ENCODE data around the gene VSTM4. TPM values are rescaled to one million over a fixed set of nuclear protein-coding genes. Genes with fewer than 3 reads are reported as not detected.

VSTM4 gene
- total and polyA plus RNA-seq, 2 experiments from 2014 or later, result 0.21 to 0.66 TPM

DNA sequence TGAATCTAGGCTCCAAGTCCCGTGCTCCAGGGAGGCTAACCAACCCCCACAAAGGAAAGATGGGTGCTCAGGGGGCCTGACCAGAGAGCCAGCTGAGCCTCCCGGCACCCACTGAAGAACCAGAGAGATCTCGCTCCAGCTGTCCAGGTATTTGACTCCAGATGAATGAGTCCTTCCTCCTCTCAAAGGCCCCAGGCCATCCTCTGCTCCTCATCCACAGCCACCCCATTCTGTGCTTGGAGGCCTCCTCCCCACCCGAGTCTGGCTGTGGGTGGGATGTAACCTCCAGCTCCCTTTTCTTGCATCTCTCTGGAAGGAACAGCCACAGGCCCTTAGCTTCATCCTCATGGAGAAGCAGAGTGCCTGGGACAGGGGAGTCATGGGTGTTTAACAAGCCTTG is 44.6 kb downstream of the VSTM4 start:
- no peak for TF ChIP-seq NANOG (IDR thresholded peaks at IDR 0.05; ENCODE audit: borderline replicate concordance)
- TF ChIP-seq, protein P1, sequence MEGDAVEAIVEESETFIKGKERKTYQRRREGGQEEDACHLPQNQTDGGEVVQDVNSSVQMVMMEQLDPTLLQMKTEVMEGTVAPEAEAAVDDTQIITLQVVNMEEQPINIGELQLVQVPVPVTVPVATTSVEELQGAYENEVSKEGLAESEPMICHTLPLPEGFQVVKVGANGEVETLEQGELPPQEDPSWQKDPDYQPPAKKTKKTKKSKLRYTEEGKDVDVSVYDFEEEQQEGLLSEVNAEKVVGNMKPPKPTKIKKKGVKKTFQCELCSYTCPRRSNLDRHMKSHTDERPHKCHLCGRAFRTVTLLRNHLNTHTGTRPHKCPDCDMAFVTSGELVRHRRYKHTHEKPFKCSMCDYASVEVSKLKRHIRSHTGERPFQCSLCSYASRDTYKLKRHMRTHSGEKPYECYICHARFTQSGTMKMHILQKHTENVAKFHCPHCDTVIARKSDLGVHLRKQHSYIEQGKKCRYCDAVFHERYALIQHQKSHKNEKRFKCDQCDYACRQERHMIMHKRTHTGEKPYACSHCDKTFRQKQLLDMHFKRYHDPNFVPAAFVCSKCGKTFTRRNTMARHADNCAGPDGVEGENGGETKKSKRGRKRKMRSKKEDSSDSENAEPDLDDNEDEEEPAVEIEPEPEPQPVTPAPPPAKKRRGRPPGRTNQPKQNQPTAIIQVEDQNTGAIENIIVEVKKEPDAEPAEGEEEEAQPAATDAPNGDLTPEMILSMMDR (conservative IDR thresholded peaks at IDR 0.05; ENCODE audit: low read depth in 2 of 2), result no peak
- TF ChIP-seq, protein P2, sequence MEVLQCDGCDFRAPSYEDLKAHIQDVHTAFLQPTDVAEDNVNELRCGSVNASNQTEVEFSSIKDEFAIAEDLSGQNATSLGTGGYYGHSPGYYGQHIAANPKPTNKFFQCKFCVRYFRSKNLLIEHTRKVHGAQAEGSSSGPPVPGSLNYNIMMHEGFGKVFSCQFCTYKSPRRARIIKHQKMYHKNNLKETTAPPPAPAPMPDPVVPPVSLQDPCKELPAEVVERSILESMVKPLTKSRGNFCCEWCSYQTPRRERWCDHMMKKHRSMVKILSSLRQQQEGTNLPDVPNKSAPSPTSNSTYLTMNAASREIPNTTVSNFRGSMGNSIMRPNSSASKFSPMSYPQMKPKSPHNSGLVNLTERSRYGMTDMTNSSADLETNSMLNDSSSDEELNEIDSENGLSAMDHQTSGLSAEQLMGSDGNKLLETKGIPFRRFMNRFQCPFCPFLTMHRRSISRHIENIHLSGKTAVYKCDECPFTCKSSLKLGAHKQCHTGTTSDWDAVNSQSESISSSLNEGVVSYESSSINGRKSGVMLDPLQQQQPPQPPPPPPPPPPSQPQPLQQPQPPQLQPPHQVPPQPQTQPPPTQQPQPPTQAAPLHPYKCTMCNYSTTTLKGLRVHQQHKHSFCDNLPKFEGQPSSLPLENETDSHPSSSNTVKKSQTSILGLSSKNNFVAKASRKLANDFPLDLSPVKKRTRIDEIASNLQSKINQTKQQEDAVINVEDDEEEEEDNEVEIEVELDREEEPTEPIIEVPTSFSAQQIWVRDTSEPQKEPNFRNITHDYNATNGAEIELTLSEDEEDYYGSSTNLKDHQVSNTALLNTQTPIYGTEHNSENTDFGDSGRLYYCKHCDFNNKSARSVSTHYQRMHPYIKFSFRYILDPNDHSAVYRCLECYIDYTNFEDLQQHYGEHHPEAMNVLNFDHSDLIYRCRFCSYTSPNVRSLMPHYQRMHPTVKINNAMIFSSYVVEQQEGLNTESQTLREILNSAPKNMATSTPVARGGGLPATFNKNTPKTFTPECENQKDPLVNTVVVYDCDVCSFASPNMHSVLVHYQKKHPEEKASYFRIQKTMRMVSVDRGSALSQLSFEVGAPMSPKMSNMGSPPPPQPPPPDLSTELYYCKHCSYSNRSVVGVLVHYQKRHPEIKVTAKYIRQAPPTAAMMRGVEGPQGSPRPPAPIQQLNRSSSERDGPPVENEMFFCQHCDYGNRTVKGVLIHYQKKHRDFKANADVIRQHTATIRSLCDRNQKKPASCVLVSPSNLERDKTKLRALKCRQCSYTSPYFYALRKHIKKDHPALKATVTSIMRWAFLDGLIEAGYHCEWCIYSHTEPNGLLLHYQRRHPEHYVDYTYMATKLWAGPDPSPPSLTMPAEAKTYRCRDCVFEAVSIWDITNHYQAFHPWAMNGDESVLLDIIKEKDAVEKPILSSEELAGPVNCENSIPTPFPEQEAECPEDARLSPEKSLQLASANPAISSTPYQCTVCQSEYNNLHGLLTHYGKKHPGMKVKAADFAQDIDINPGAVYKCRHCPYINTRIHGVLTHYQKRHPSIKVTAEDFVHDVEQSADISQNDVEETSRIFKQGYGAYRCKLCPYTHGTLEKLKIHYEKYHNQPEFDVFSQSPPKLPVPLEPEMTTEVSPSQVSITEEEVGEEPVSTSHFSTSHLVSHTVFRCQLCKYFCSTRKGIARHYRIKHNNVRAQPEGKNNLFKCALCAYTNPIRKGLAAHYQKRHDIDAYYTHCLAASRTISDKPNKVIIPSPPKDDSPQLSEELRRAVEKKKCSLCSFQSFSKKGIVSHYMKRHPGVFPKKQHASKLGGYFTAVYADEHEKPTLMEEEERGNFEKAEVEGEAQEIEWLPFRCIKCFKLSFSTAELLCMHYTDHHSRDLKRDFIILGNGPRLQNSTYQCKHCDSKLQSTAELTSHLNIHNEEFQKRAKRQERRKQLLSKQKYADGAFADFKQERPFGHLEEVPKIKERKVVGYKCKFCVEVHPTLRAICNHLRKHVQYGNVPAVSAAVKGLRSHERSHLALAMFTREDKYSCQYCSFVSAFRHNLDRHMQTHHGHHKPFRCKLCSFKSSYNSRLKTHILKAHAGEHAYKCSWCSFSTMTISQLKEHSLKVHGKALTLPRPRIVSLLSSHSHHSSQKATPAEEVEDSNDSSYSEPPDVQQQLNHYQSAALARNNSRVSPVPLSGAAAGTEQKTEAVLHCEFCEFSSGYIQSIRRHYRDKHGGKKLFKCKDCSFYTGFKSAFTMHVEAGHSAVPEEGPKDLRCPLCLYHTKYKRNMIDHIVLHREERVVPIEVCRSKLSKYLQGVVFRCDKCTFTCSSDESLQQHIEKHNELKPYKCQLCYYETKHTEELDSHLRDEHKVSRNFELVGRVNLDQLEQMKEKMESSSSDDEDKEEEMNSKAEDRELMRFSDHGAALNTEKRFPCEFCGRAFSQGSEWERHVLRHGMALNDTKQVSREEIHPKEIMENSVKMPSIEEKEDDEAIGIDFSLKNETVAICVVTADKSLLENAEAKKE (CRISPR knock-in tag; IDR thresholded peaks at IDR 0.05), result no peak
- Histone ChIP-seq H3K36me3 (ENCODE audit: insufficient read depth) (no peaks in the 10 kb centered on the region), H3K9me2 (ENCODE audit: insufficient read depth) (no peaks in the 10 kb centered on the region), H3K79me2 (replicated peaks; ENCODE audit: insufficient read depth) (no peaks in the 10 kb centered on the region), H3K4me2 (no peak overlapping the region), H3K4me1 (ENCODE audit: insufficient read depth) (no peaks in the 10 kb centered on the region), H3K27ac (ENCODE audit: low read depth) (no peak overlapping the region), H4K20me1 (replicated peaks; ENCODE audit: insufficient read depth) (no peaks in the 10 kb centered on the region), H2AFZ (no peak overlapping the region), H3K27me3 (ENCODE audit: insufficient read depth) (no peaks in the 10 kb centered on the region), H3K4me3 (no peak overlapping the region), H3F3A (replicated peaks; ENCODE audit: low read depth) (no peaks in the 10 kb centered on the region)
- Mint-ChIP-seq H3K4me1 (no peaks in the 10 kb centered on the region), H3K27me3 (ENCODE audit: insufficient read depth, low read depth, poor library complexity) (peaks cover 5% of the 10 kb centered on the region), H3K36me3 (ENCODE audit: low read depth) (no peaks in the 10 kb centered on the region), H3K27ac (peak overlapping the region; percentile 31; the same call in 1 of the 2 replicates), H3K4me3 (no peak overlapping the region), H3K9me3 (no peaks in the 10 kb centered on the region)
- DNase-seq (ENCODE audit: low spot score) (no peak), ATAC-seq (no peak)

DNA sequence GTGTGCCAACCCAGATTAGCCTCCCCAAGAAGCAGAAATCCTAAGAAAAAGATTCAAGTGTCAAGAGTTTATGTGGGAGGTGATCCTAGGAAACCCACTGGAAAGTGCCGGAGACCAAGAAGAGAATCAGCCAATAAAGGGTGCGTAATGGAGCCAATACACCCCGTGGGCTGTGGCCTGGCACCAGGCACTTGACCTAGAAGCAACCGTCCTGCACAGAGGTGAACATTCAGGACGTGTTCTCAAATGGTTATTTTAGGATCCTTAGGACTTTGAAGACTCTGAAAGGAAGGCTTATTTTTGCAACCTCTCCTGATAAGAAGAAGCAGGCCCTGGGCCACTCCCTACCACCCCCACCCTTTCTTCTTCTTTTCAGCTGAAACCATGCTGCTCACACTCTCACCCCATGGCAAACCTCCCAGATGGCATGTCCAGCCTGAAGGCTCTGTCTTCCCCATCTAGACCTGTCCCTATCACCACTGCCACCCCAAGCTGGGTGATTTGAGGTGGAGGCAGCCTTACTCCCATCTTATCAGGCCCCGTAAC is 46.6 kb downstream of the VSTM4 start:
- no peaks in the 10 kb centered on the region for H3K4me1 Mint-ChIP-seq
- no peak for ATAC-seq
- H3K27ac Mint-ChIP-seq, result no peak overlapping the region
- TF ChIP-seq CREB1 (CRISPR knock-in tag; IDR thresholded peaks at IDR 0.05; ENCODE audit: low read depth) (no peak), EZH2phosphoT487 (IDR thresholded peaks at IDR 0.05; ENCODE audit: unreplicated experiment) (no peak), POLR2AphosphoS5 (IDR thresholded peaks at IDR 0.05; ENCODE audit: low read depth) (no peak), ZNF331 (CRISPR knock-in tag; IDR thresholded peaks at IDR 0.05; ENCODE audit: low read depth) (no peak), STAT1 (IDR thresholded peaks at IDR 0.05; ENCODE audit: unreplicated experiment) (no peak)

More for the DNA sequence above, 46.6 kb downstream of the VSTM4 start:
- H3K9me2 ChIP-seq (ENCODE audit: insufficient read depth), result peaks cover 5% of the 10 kb centered on the region; the same call in 1 of the 2 replicates
- H3F3A ChIP-seq (replicated peaks; ENCODE audit: low read depth), result no peaks in the 10 kb centered on the region
- Mint-ChIP-seq H3K36me3 (ENCODE audit: low read depth) (no peaks in the 10 kb centered on the region), H3K27me3 (ENCODE audit: insufficient read depth, low read depth, poor library complexity) (peaks cover 5% of the 10 kb centered on the region), H3K4me3 (no peak overlapping the region), H3K9me3 (0 out of 3 replicates have a peak, but pooled peaks cover 3% of the 10 kb centered on the region)
- no peak overlapping the region for H3K4me3 ChIP-seq
- H3K27ac ChIP-seq (ENCODE audit: low read depth), result no peak overlapping the region
- no peaks in the 10 kb centered on the region for H3K4me1 ChIP-seq (ENCODE audit: insufficient read depth)
- no peaks in the 10 kb centered on the region for H3K36me3 ChIP-seq (ENCODE audit: insufficient read depth)
- H3K27me3 ChIP-seq (ENCODE audit: insufficient read depth), result no peaks in the 10 kb centered on the region
- H3K79me2 ChIP-seq (replicated peaks; ENCODE audit: insufficient read depth), result no peaks in the 10 kb centered on the region
- no peak overlapping the region for H3K4me2 ChIP-seq
- no peak for DNase-seq (ENCODE audit: low spot score)
- H4K20me1 ChIP-seq (replicated peaks; ENCODE audit: insufficient read depth), result no peaks in the 10 kb centered on the region
- no peak overlapping the region for H2AFZ ChIP-seq

Measured in GM23338 (cell line).